GM12878 (cell line): ENCODE data around the gene SNCB. TPM values are rescaled to one million over a fixed set of nuclear protein-coding genes. Genes with fewer than 3 reads are reported as not detected.

Experiments
- ATAC-seq: fragments of 200-7000 bp; cut with Tn5 transposase; 3 replicates; pipeline ENCODE4 v1.9.1; 2020; ENCODE audit warnings: mild to moderate bottlenecking, moderate library complexity
- BruUV-seq: library from RNA; stranded (reverse); fragments of 400-500 nt; replicated peaks from 2 replicates; lab custom pipeline; 2021; lab: Mats Ljungman, UMichigan
- CTCF ChIA-PET: fragments of 300-600 bp; sonication (Branson Sonifier 250); formaldehyde crosslinking; extraction: SDS; loops from one replicate; lab custom pipeline; 2021; ENCODE audit warnings: inconsistent platforms; lab: Yijun Ruan, JAX
- POLR2A ChIA-PET: fragments of 350-600 bp; formaldehyde crosslinking; extraction: SDS; loops from one replicate; lab custom pipeline; 2021; ENCODE audit warnings: inconsistent platforms; lab: Charles Lee
- RAD21 ChIA-PET: fragments of 300-600 bp; sonication (Branson Sonifier 250); formaldehyde crosslinking; loops from one replicate; lab custom pipeline; 2023; ENCODE audit warnings: antibody characterized with exemption; ENCODE audit not compliant: unreplicated experiment; lab: Charles Lee
- SMC1A ChIA-PET: fragments of 300-600 bp; sonication (Branson Sonifier 250); formaldehyde crosslinking; loops from one replicate; lab custom pipeline; 2023; ENCODE audit not compliant: unreplicated experiment, uncharacterized antibody; lab: Charles Lee
- DNase-seq: peaks from one replicate; pipeline ENCODE4 v3.0.0-alpha.2; 2011; ENCODE audit warnings: low read depth, low spot score
- FAIRE-seq: peaks from 3 replicates; lab custom pipeline; 2011; peaks lifted over from hg19 to GRCh38; lab: Jason Lieb, UNC
- H2AFZ ChIP-seq: 2 replicates; pipeline ENCODE4 v1.6.0; 2011; ENCODE audit warnings: low read depth, low read length, control low read depth; ENCODE audit not compliant: control insufficient read depth
- H3K27ac ChIP-seq: 2 replicates; pipeline ENCODE4 v1.5.1; 2011; ENCODE audit warnings: control low read depth; ENCODE audit not compliant: control insufficient read depth, insufficient read depth
- H3K27me3 ChIP-seq, 2 experiments: replicated peaks in 1 of 2; 2 replicates each; pipeline versions ENCODE4 v1.6.0 to v1.6.1; 2011; ENCODE audit warnings: low read length in 1 of 2; ENCODE audit not compliant: control insufficient read depth in 2 of 2, insufficient read depth in 2 of 2
- H3K36me3 ChIP-seq, 2 experiments: 2 replicates each; pipeline ENCODE4 v1.5.1; 2011; ENCODE audit warnings: low read length in 1 of 2; ENCODE audit not compliant: control insufficient read depth in 2 of 2, insufficient read depth in 2 of 2
- H3K4me1 ChIP-seq: 2 replicates; pipeline ENCODE4 v1.6.1; 2011; ENCODE audit warnings: mild to moderate bottlenecking, low read length, moderate library complexity, mixed read lengths; ENCODE audit not compliant: control insufficient read depth, insufficient read depth
- H3K4me2 ChIP-seq: 2 replicates; pipeline ENCODE4 v1.6.0; 2011; ENCODE audit warnings: control low read depth; ENCODE audit not compliant: control insufficient read depth, insufficient read depth
- H3K4me3 ChIP-seq: fragments of 200-600 bp; sonication (generic); 2 replicates; pipeline ENCODE4 v1.5.1; 2016
- H3K79me2 ChIP-seq: 2 replicates; pipeline ENCODE4 v1.6.0; 2011; ENCODE audit warnings: low read length; ENCODE audit not compliant: control insufficient read depth, insufficient read depth
- H3K9ac ChIP-seq: 2 replicates; pipeline ENCODE4 v1.8.0; 2011; ENCODE audit warnings: low read length, control low read depth, mixed read lengths; ENCODE audit not compliant: control insufficient read depth, insufficient read depth
- H3K9me3 ChIP-seq: replicated peaks from 3 replicates; pipeline ENCODE4 v1.5.1; 2011; ENCODE audit warnings: mild to moderate bottlenecking, low read length; ENCODE audit not compliant: control insufficient read depth, insufficient read depth
- H4K20me1 ChIP-seq: 2 replicates; pipeline ENCODE4 v1.6.0; 2011; ENCODE audit not compliant: control insufficient read depth, insufficient read depth
- BHLHE40 ChIP-seq, 2 experiments: fragments of 450-650 bp in 1 of 2; IDR thresholded peaks; 2 replicates each; pipeline ENCODE4 v1.6.1; 2011 to 2017; ENCODE audit warnings: low read depth in 2 of 2, borderline replicate concordance in 1 of 2, improper control_type of control experiment in 1 of 2, low read length in 1 of 2, mild to moderate bottlenecking in 1 of 2
- ETV6 ChIP-seq, 2 experiments: fragments of 450-650 bp in 1 of 2; IDR thresholded peaks in 1 of 2; conservative IDR thresholded peaks in 1 of 2; 2 replicates each; pipeline ENCODE4 v1.6.1; 2014; ENCODE audit warnings: antibody characterized with exemption in 1 of 2, borderline replicate concordance in 1 of 2, low read depth in 1 of 2, mild to moderate bottlenecking in 1 of 2, moderate library complexity in 1 of 2
- GABPA ChIP-seq: IDR thresholded peaks from 2 replicates; pipeline ENCODE4 v1.6.1; 2014; ENCODE audit warnings: antibody characterized with exemption, low read depth, mild to moderate bottlenecking, inconsistent platforms
- HDGF ChIP-seq: fragments of 450-650 bp; IDR thresholded peaks from 2 replicates; pipeline ENCODE4 v1.6.1; 2016; ENCODE audit warnings: antibody characterized with exemption
- IRF3 ChIP-seq: fragments of 450-650 bp; IDR thresholded peaks from 2 replicates; pipeline ENCODE4 v1.6.1; 2014; ENCODE audit warnings: mild to moderate bottlenecking
- JUND ChIP-seq: IDR thresholded peaks from 2 replicates; pipeline ENCODE4 v1.6.1; 2012; ENCODE audit warnings: low read depth, mild to moderate bottlenecking, low read length, improper control_type of control experiment, moderate library complexity
- KDM1A ChIP-seq: fragments of 200-600 bp; sonication (generic); IDR thresholded peaks from 2 replicates; pipeline ENCODE4 v1.6.1; 2016; ENCODE audit warnings: borderline replicate concordance
- MTA2 ChIP-seq: fragments of 450-650 bp; IDR thresholded peaks from 2 replicates; pipeline ENCODE4 v1.6.1; 2016; ENCODE audit warnings: low read depth, mild to moderate bottlenecking, moderate library complexity
- MYB ChIP-seq: fragments of 150-350 bp; IDR thresholded peaks from 2 replicates; pipeline ENCODE4 v1.6.1; 2014; ENCODE audit warnings: mild to moderate bottlenecking, low read depth, low read length, borderline replicate concordance
- NFYA ChIP-seq: IDR thresholded peaks from 2 replicates; pipeline ENCODE4 v1.6.1; 2011; ENCODE audit warnings: low read depth, mild to moderate bottlenecking, low read length, improper control_type of control experiment, borderline replicate concordance
- PKNOX1 ChIP-seq: fragments of 450-650 bp; IDR thresholded peaks from 2 replicates; pipeline ENCODE4 v1.6.1; 2016; ENCODE audit warnings: mild to moderate bottlenecking
- POLR2A ChIP-seq: IDR thresholded peaks from 2 replicates; pipeline ENCODE4 v1.6.1; 2011; ENCODE audit warnings: low read depth, mild to moderate bottlenecking, low read length
- RAD51 ChIP-seq: fragments of 450-650 bp; IDR thresholded peaks from 2 replicates; pipeline ENCODE4 v1.6.1; 2016; ENCODE audit warnings: moderate library complexity, mild to moderate bottlenecking, inconsistent platforms
- TCF7 ChIP-seq: IDR thresholded peaks from 2 replicates; pipeline ENCODE4 v1.6.1; 2014; ENCODE audit warnings: antibody characterized with exemption, borderline replicate concordance
- ZBED1 ChIP-seq: IDR thresholded peaks from 2 replicates; pipeline ENCODE4 v1.6.1; 2016; ENCODE audit warnings: borderline replicate concordance
- ZNF622 ChIP-seq: fragments of 450-650 bp; IDR thresholded peaks from 2 replicates; pipeline ENCODE4 v1.6.1; 2017; ENCODE audit warnings: mild to moderate bottlenecking, inconsistent platforms
- WGBS: methylation state at CpG from one replicate; pipeline ENCODE4 v1.1.6; 2016; ENCODE audit warnings: low lambda C conversion rate; ENCODE audit not compliant: insufficient replicate concordance, insufficient coverage; ENCODE audit errors: missing lambda C conversion rate; 5-methylcytosine and 5-hydroxymethylcytosine counted together
- in situ Hi-C: fragments of 300-500 bp; cut with MboI; formaldehyde crosslinking; loops from 9 replicates; pipeline ENCODE4 v1.14.3; 2018; ENCODE audit warnings: mixed read lengths
- intact Hi-C: fragments of 100-400 bp; cut with micrococcal nuclease; formaldehyde crosslinking; loops from one replicate; pipeline ENCODE4 v1.14.2; 2022; ENCODE audit not compliant: unreplicated experiment
- polyA plus RNA-seq, 11 experiments: library from polyadenylated mRNA; depleted of rRNA in 4 of 11; unstranded in 6 of 11; stranded (reverse) in 5 of 11; fragments of >200 nt; fragmentation: Nextera tagmentation in 4 of 11; fragmentation: Illumina TruSeq in 1 of 11; extraction: Ambion mirVana in 4 of 11; extraction: Trizol in 1 of 11; gene quantifications; 1 replicate in 1 of 11; 2 replicates in 10 of 11; pipeline versions ENCODE4 v1.2.1 to v1.2.3, GENCODE V29; 2011 to 2016; ENCODE audit warnings: inconsistent platforms in 2 of 11, missing spikeins in 2 of 11, low read depth in 1 of 11
- total RNA-seq, 4 experiments: library from RNA; depleted of rRNA in 3 of 4; stranded (reverse); fragments of >200 nt in 3 of 4; fragmentation: Illumina TruSeq in 1 of 4; extraction: Trizol in 1 of 4; gene quantifications; 2 replicates each; pipeline versions ENCODE4 v1.2.1 to v1.2.3, GENCODE V29; 2013 to 2021
- TF ChIP-seq, protein P1 (sequence below): IDR thresholded peaks from 2 replicates; pipeline ENCODE4 v1.6.1; 2012; ENCODE audit warnings: mild to moderate bottlenecking, low read depth, low read length
- TF ChIP-seq, protein P2 (sequence below): IDR thresholded peaks from 2 replicates; pipeline ENCODE4 v1.6.1; 2011; ENCODE audit warnings: borderline replicate concordance, low read depth, mild to moderate bottlenecking, moderate library complexity, mixed read lengths, low read length; ENCODE audit not compliant: insufficient read depth; ENCODE audit errors: extremely low read length

SNCB gene
- total and polyA plus RNA-seq, 10 of the 15 experiments (the other 5 are each of a cell fraction or from before 2014, with no cell fraction given) = 0.75 TPM; not detected in 9

GRCh38 chr5:176670449-176670848, 40.1 kb upstream of the SNCB start:
- ChIA-PET POLR2A (no interaction called here), SMC1A (interaction anchor here (0.6 to 2.6 kb wide), 3 partner anchors 10 to 578 kb away, joined by 3 to 12 read pairs (median 4); no protein-coding TSS in a partner anchor), RAD21 (interaction anchor here (0.7 to 1.8 kb wide), 2 partner anchors 10 to 57 kb away, joined by 3 to 8 read pairs; no protein-coding TSS in a partner anchor), CTCF (interaction anchor here (0.6 to 3.8 kb wide), 2 partner anchors 11 to 489 kb away, joined by 3 to 21 read pairs; no protein-coding TSS in a partner anchor)
- in situ Hi-C loops = no loop called here
- intact Hi-C loops = no loop called here
- Histone ChIP-seq H3K27ac (no peak overlapping the region), H3K4me2 (no peak overlapping the region), H3K4me3 (no peak overlapping the region), H3K9me3 (no peaks in the 10 kb centered on the region), H2AFZ (no peak overlapping the region), H3K79me2 (no peaks in the 10 kb centered on the region), H3K4me1 (no peaks in the 10 kb centered on the region), H3K9ac (no peak overlapping the region), H3K27me3 (no peaks in the 10 kb centered on the region; a peak in 1 of 4 replicates), H4K20me1 (no peaks in the 10 kb centered on the region), H3K36me3 (no peaks in the 10 kb centered on the region)
- WGBS = 49% methylated on average over 6 of the region's 8 CpGs
- ATAC-seq (no peak), DNase-seq (no peak), FAIRE-seq (no peak)
- BruUV-seq = no TSS peak
- TF ChIP-seq TCF7 (no peak), ZNF622 (no peak), IRF3 (no peak), ETV6 (conservative IDR thresholded peaks at IDR 0.05 in 1 of 2, IDR thresholded peaks at IDR 0.05 in 1 of 2; ENCODE audit: borderline replicate concordance in 1 of 2, low read depth in 1 of 2) (no peak), BHLHE40 (IDR thresholded peaks at IDR 0.05; ENCODE audit: borderline replicate concordance in 1 of 2, low read depth in 2 of 2, low read length in 1 of 2) (no peak), KDM1A (no peak), ZBED1 (no peak), JUND (no peak), PKNOX1 (no peak), MYB (no peak), RAD51 (no peak), NFYA (no peak), MTA2 (no peak), POLR2A (no peak), HDGF (no peak), GABPA (no peak)
- TF ChIP-seq, protein P1, sequence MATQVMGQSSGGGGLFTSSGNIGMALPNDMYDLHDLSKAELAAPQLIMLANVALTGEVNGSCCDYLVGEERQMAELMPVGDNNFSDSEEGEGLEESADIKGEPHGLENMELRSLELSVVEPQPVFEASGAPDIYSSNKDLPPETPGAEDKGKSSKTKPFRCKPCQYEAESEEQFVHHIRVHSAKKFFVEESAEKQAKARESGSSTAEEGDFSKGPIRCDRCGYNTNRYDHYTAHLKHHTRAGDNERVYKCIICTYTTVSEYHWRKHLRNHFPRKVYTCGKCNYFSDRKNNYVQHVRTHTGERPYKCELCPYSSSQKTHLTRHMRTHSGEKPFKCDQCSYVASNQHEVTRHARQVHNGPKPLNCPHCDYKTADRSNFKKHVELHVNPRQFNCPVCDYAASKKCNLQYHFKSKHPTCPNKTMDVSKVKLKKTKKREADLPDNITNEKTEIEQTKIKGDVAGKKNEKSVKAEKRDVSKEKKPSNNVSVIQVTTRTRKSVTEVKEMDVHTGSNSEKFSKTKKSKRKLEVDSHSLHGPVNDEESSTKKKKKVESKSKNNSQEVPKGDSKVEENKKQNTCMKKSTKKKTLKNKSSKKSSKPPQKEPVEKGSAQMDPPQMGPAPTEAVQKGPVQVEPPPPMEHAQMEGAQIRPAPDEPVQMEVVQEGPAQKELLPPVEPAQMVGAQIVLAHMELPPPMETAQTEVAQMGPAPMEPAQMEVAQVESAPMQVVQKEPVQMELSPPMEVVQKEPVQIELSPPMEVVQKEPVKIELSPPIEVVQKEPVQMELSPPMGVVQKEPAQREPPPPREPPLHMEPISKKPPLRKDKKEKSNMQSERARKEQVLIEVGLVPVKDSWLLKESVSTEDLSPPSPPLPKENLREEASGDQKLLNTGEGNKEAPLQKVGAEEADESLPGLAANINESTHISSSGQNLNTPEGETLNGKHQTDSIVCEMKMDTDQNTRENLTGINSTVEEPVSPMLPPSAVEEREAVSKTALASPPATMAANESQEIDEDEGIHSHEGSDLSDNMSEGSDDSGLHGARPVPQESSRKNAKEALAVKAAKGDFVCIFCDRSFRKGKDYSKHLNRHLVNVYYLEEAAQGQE = no peak
- TF ChIP-seq, protein P2, sequence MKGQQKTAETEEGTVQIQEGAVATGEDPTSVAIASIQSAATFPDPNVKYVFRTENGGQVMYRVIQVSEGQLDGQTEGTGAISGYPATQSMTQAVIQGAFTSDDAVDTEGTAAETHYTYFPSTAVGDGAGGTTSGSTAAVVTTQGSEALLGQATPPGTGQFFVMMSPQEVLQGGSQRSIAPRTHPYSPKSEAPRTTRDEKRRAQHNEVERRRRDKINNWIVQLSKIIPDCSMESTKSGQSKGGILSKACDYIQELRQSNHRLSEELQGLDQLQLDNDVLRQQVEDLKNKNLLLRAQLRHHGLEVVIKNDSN = no peak
